ENCODE data around the gene PAX7.

The PAX7 gene

GRCh38 chr1:18635070-18635577, 4.5 kb downstream of the PAX7 start:
- Histone ChIP-seq H3K27ac (ENCODE audit: low read depth, low read length) (no peak overlapping the region), H3K36me3 (ENCODE audit: control insufficient read depth in 1 of 2, insufficient read depth in 2 of 2, low read length in 2 of 2) (no peaks in the 10 kb centered on the region), H3K27me3 (ENCODE audit: control insufficient read depth in 1 of 2, insufficient read depth in 2 of 2, low read length in 2 of 2) (peaks cover 83 to 93% of the 10 kb centered on the region in 2 donors), H3K4me3 (ENCODE audit: low read depth in 1 of 2, low read length in 2 of 2) (no peak overlapping the region), H3K9ac (ENCODE audit: low read depth in 1 of 2, low read length in 2 of 2) (no peak overlapping the region), H3K4me1 (ENCODE audit: control insufficient read depth in 1 of 2, insufficient read depth in 2 of 2, low read length in 2 of 2) (no peaks in the 10 kb centered on the region), H3K9me3 (ENCODE audit: control insufficient read depth in 1 of 2, low read length in 2 of 2) (no peaks in the 10 kb centered on the region)

DNA sequence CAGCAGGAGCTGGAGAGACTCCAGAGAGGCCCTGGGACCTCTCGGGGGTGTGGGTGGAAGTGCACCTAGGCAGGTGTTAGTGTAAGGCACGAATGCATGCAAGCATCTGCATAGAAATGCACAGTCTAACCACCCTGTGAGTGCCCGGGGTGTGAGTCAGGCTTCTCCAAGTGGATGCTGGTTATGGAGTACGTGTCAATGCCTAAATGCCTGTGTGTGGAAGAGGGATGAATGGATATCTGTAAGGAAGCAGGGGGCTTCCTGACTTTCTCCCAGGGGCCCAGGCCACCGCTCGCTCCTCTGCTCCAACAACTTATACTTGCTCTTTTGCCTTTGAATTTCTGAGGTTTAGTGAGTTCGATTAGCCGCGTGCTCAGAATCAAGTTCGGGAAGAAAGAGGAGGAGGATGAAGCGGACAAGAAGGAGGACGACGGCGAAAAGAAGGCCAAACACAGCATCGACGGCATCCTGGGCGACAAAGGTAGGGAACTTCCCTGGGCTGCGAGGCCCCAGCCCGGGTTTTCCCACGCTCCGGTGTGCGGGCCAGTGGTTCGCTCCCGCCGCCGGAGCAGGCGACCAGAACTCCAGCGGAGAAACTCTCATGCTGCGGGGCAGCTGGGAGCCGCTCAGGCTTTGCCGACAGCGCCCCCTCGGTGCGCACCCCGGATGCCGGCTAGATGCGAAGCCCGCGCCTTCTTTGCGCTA, 5.4 kb downstream of the PAX7 start:
- H3K9me3 ChIP-seq (ENCODE audit: control insufficient read depth in 1 of 2, low read length in 2 of 2) = no peaks in the 10 kb centered on the region
- H3K27me3 ChIP-seq (ENCODE audit: control insufficient read depth in 1 of 2, insufficient read depth in 2 of 2, low read length in 2 of 2) = peaks cover 81 to 92% of the 10 kb centered on the region in 2 donors
- no peaks in the 10 kb centered on the region for H3K36me3 ChIP-seq (ENCODE audit: control insufficient read depth in 1 of 2, insufficient read depth in 2 of 2, low read length in 2 of 2)
- H3K9ac ChIP-seq (ENCODE audit: low read depth in 1 of 2, low read length in 2 of 2) = no peak overlapping the region
- no peaks in the 10 kb centered on the region for H3K4me1 ChIP-seq (ENCODE audit: control insufficient read depth in 1 of 2, insufficient read depth in 2 of 2, low read length in 2 of 2)
- H3K4me3 ChIP-seq (ENCODE audit: low read depth in 1 of 2, low read length in 2 of 2) = no peak overlapping the region
- H3K27ac ChIP-seq (ENCODE audit: low read depth, low read length) = no peak overlapping the region

DNA sequence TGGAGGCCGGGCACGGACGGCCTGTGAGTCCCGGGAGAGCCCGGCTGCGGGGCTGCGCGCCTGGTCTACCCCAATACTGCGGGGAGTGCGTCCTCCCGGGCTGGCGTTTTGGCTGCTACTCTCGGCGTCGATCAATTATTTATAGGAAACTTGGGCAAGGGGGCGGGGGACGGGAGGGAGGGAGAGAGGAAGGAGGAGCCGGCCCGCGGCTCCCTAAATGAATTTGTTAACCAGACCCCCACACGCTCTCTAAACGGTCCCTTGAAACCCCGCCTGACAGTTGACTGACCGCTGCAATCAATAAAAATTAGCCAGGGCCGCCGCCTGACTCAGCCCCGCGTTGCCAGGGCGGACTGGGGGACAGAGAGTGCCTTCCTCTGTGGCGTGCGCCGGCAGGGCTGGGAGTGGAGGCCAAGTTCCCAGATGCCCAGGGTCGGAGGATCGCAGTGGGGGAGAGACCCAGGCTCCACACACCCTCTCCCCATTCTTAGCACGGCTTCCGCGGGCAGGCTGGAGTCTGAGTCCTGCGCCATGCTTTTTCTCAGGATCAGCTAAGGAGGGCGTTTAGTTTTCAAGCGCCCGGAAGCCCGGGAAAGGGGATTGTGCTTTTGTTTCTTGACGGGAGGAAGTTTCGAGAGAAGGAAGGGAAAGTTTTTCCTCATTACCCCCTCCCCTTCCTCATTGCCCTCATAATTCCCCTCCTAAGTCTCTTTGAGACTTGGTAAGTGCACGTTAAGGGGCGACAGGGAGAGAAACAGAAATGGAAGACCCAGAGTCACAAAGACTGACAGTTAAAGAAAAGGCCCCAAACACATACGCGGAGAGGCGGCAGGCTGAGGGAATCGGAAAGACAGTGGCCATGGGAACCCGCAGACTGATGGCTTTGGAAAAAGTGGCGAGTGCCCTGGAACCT, 6.2 kb downstream of the PAX7 start:
- Histone ChIP-seq H3K9me3 (ENCODE audit: control insufficient read depth in 1 of 2, low read length in 2 of 2) (no peaks in the 10 kb centered on the region), H3K4me3 (ENCODE audit: low read depth in 1 of 2, low read length in 2 of 2) (no peak overlapping the region), H3K4me1 (ENCODE audit: control insufficient read depth in 1 of 2, insufficient read depth in 2 of 2, low read length in 2 of 2) (no peaks in the 10 kb centered on the region), H3K36me3 (ENCODE audit: control insufficient read depth in 1 of 2, insufficient read depth in 2 of 2, low read length in 2 of 2) (no peaks in the 10 kb centered on the region), H3K9ac (ENCODE audit: low read depth in 1 of 2, low read length in 2 of 2) (no peak overlapping the region), H3K27me3 (ENCODE audit: control insufficient read depth in 1 of 2, insufficient read depth in 2 of 2, low read length in 2 of 2) (peaks cover 82 to 93% of the 10 kb centered on the region in 2 donors), H3K27ac (ENCODE audit: low read depth, low read length) (no peak overlapping the region)

DNA sequence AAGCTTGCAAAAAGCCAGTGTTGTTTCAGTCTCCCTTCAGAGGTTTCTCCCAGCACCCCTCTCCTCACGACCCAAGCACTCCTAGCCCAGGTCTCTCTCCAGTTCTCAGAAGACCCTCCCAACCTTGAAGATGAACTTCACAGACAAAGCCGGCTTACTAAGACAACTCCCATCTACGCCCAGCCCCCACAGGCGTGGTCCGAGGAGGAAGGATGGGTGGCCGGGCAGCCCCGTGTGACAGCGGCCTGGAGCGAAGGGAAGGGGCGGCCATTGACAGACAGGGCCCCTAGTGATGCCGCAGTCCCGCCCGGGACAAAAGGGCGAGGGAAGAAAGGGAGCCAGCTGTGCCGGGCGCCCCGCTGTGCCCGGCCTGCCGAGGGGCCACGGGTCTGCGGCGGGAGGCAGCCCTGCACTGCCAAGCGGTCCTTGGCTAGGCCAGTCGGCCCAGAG, 6.9 kb downstream of the PAX7 start:
- Histone ChIP-seq H3K4me3 (ENCODE audit: low read depth in 1 of 2, low read length in 2 of 2) (no peak overlapping the region), H3K4me1 (ENCODE audit: control insufficient read depth in 1 of 2, insufficient read depth in 2 of 2, low read length in 2 of 2) (no peaks in the 10 kb centered on the region), H3K36me3 (ENCODE audit: control insufficient read depth in 1 of 2, insufficient read depth in 2 of 2, low read length in 2 of 2) (no peaks in the 10 kb centered on the region), H3K9ac (ENCODE audit: low read depth in 1 of 2, low read length in 2 of 2) (no peak overlapping the region), H3K9me3 (ENCODE audit: control insufficient read depth in 1 of 2, low read length in 2 of 2) (no peaks in the 10 kb centered on the region), H3K27ac (ENCODE audit: low read depth, low read length) (no peak overlapping the region), H3K27me3 (ENCODE audit: control insufficient read depth in 1 of 2, insufficient read depth in 2 of 2, low read length in 2 of 2) (peaks cover 81 to 93% of the 10 kb centered on the region in 2 donors)

- no peak overlapping the region for H3K9ac ChIP-seq (ENCODE audit: low read depth in 1 of 2, low read length in 2 of 2)
- no peaks in the 10 kb centered on the region for H3K4me1 ChIP-seq (ENCODE audit: control insufficient read depth in 1 of 2, insufficient read depth in 2 of 2, low read length in 2 of 2)
- H3K27me3 ChIP-seq (ENCODE audit: control insufficient read depth in 1 of 2, insufficient read depth in 2 of 2, low read length in 2 of 2) = peaks cover 81 to 93% of the 10 kb centered on the region in 2 donors
- no peak overlapping the region for H3K27ac ChIP-seq (ENCODE audit: low read depth, low read length)
- no peaks in the 10 kb centered on the region for H3K36me3 ChIP-seq (ENCODE audit: control insufficient read depth in 1 of 2, insufficient read depth in 2 of 2, low read length in 2 of 2)
- H3K9me3 ChIP-seq (ENCODE audit: control insufficient read depth in 1 of 2, low read length in 2 of 2) = no peaks in the 10 kb centered on the region
- no peak overlapping the region for H3K4me3 ChIP-seq (ENCODE audit: low read depth in 1 of 2, low read length in 2 of 2)
These were observed 7.6 kb downstream of the PAX7 start for GRCh38 chr1:18637962-18638834.

DNA sequence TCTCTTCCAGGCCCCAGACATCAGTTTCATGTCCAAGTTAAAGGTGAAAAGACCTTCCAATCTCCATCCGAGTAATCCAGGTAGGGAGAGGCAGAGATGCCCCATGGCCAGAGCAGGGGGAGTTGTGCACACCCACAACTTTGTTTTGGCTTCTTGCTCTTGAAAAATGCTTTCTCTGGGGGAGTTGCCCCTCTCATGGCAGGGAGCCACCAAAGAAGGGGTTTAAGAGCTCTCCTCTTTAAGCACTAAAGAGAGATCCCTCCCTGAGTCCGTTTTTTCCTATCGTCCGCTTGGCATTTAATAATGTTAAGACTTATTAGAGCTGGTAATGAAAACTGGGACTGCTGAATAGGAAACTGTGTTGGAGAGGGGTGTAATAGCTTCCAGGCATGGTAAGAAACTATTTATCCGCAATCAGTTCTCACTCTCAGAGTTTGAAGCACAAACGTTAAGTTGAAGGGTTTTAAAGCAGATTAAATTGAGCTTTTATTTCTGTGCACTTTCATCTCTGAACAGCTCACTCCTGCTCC, 8.3 kb downstream of the PAX7 start:
- no peak overlapping the region for H3K4me3 ChIP-seq (ENCODE audit: low read depth in 1 of 2, low read length in 2 of 2)
- no peak overlapping the region for H3K9ac ChIP-seq (ENCODE audit: low read depth in 1 of 2, low read length in 2 of 2)
- H3K27ac ChIP-seq (ENCODE audit: low read depth, low read length) = no peak overlapping the region
- no peaks in the 10 kb centered on the region for H3K36me3 ChIP-seq (ENCODE audit: control insufficient read depth in 1 of 2, insufficient read depth in 2 of 2, low read length in 2 of 2)
- peaks cover 81 to 93% of the 10 kb centered on the region in 2 donors for H3K27me3 ChIP-seq (ENCODE audit: control insufficient read depth in 1 of 2, insufficient read depth in 2 of 2, low read length in 2 of 2)
- no peaks in the 10 kb centered on the region for H3K4me1 ChIP-seq (ENCODE audit: control insufficient read depth in 1 of 2, insufficient read depth in 2 of 2, low read length in 2 of 2)
- H3K9me3 ChIP-seq (ENCODE audit: control insufficient read depth in 1 of 2, low read length in 2 of 2) = no peaks in the 10 kb centered on the region

DNA sequence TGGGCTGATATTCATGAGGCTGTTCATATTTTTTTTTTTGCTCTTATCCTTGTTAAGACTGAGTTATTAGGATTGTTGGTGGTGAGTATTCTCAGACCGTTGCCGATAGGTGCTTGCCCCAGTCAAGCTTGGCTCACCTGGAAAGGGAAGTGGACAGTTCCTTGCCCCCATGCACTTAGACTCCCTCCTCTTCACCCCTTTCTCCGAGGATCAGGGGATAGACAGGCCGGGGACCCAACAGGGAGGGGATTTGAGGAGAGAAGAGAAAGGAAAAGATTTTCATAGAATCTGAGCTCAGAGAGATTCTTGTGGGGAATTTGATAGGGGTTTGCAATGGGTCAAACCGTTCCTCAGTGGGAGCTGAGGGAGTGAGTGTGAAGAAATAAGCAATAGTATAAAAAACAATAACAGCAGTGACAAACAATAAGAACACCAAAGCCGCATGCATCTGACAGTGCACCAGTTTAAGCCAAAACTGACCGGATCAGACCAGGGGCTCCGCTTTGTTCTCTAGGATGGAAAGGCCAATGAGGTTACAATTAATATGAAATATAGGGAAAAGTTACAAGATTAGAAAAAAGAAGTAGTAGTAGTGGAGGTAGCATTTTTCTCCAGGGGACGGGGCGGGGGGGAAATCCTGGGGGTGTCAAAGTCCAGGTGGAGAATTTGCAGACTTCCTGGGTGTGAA, 8.9 kb downstream of the PAX7 start:
- no peak overlapping the region for H3K4me3 ChIP-seq (ENCODE audit: low read depth in 1 of 2, low read length in 2 of 2)
- H3K4me1 ChIP-seq (ENCODE audit: control insufficient read depth in 1 of 2, insufficient read depth in 2 of 2, low read length in 2 of 2) = no peaks in the 10 kb centered on the region
- H3K9ac ChIP-seq (ENCODE audit: low read depth in 1 of 2, low read length in 2 of 2) = no peak overlapping the region
- no peaks in the 10 kb centered on the region for H3K9me3 ChIP-seq (ENCODE audit: control insufficient read depth in 1 of 2, low read length in 2 of 2)
- H3K27ac ChIP-seq (ENCODE audit: low read depth, low read length) = no peak overlapping the region
- no peaks in the 10 kb centered on the region for H3K36me3 ChIP-seq (ENCODE audit: control insufficient read depth in 1 of 2, insufficient read depth in 2 of 2, low read length in 2 of 2)
- H3K27me3 ChIP-seq (ENCODE audit: control insufficient read depth in 1 of 2, insufficient read depth in 2 of 2, low read length in 2 of 2) = peaks cover 81 to 93% of the 10 kb centered on the region in 2 donors

DNA sequence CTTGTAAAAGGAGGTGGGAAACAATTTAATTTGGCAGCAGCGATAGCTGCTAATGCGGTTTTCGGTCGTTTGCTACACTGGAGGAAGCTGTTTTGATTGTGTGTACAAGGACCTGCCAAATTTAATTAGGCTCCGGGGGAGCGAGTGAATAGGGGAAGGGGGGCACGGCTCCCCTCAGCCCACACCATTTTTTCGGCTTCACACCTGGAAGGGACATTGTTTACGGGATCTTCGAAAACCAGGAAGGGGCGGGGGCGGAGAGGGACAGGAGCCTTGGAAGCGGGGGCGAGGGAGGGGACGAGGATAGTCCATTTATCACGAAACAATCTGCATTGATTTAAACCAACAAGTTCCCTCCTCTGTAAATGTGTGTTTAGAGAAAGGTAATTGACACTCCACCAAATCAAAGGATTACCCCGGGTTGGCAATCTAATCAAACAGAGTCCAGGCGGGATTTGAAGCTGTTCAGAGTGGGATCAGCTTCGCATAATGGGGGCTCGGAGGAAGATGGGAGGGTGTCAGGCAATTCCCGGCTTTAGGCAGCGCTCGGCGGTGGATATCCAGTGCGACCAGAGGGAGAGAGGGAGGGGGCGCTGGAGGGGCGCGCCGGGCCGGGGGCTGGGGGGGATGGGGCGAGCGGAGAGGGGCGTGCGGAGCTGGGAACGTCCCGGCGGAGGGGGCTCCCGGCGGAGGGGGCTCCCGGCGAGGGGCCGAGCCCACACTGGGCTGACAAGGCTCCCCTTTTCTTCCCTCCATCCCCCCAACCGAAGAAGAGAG, 9.8 kb downstream of the PAX7 start:
- Histone ChIP-seq H3K4me1 (ENCODE audit: control insufficient read depth in 1 of 2, insufficient read depth in 2 of 2, low read length in 2 of 2) (no peaks in the 10 kb centered on the region), H3K9ac (ENCODE audit: low read depth in 1 of 2, low read length in 2 of 2) (no peak overlapping the region), H3K4me3 (ENCODE audit: low read depth in 1 of 2, low read length in 2 of 2) (no peak overlapping the region), H3K27me3 (ENCODE audit: control insufficient read depth in 1 of 2, insufficient read depth in 2 of 2, low read length in 2 of 2) (peaks cover 82 to 92% of the 10 kb centered on the region in 2 donors), H3K36me3 (ENCODE audit: control insufficient read depth in 1 of 2, insufficient read depth in 2 of 2, low read length in 2 of 2) (no peaks in the 10 kb centered on the region), H3K9me3 (ENCODE audit: control insufficient read depth in 1 of 2, low read length in 2 of 2) (no peaks in the 10 kb centered on the region), H3K27ac (ENCODE audit: low read depth, low read length) (no peak overlapping the region)

Data from duodenal mucosa (tissue), 2 donors.